DMS153 (cell line): ENCODE results near the gene RPUSD1.

Source experiments
- DNase-seq: peaks from one replicate; lab custom pipeline; 2025; lab: John Stamatoyannopoulos, UW

The RPUSD1 gene

GRCh38 chr16:818592-818991 lies 30.4 kb upstream of the RPUSD1 start:
- DNase-seq: no peak

- DNase-seq: no peak
These were observed 30.0 kb upstream of the RPUSD1 start for GRCh38 chr16:818132-818531.

GRCh38 chr16:817001-817906 lies 29.1 kb upstream of the RPUSD1 start:
- no peak for DNase-seq

DNA sequence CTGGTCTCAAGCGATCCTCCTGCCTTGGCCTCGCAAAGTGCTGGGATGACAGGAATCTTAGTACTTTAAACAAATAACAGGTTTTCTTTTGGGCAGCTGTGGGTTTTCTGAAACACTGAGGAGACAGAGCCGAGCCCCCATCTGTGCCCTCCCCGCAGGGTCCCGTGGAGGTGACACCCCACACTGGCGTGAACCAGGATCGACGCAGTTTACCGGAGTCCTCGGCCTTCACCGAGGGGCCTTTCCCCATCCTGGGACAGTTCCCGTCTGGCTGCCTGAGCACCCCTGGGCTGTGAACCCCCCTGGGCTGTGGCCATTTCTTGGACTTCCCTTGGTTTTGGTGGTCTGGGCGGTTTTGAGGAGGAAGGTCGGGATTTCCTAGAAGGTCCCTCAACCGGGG lies 27.7 kb upstream of the RPUSD1 start:
- no peak for DNase-seq

DNA sequence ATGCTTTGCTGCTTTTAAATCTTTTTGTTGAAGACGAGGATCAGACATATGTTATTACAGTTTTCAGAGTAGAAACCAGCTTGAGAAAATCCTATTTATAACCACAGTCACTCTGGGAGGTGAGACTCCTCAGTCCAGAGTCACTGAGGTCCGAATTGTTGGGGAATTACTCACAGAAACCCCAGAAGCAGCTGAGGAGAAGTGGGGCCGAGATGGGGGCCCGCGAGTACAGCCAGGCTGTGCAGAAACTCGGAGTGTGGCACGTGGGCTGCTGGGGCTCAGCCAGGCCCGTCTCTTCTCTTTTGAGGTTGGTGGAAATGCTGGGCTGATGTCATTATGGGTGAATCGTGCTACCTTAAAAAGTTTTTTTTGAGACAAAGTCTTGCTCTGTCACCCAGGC lies 26.8 kb upstream of the RPUSD1 start:
- no peak for DNase-seq

- DNase-seq: no peak
These were observed 25.8 kb upstream of the RPUSD1 start for GRCh38 chr16:813916-814412.

GRCh38 chr16:813204-813915 lies 25.2 kb upstream of the RPUSD1 start:
- no peak for DNase-seq

- no peak for DNase-seq
These were observed 19.9 kb upstream of the RPUSD1 start for GRCh38 chr16:808085-808386.

- peak; percentile 53 for DNase-seq
These were observed 19.3 kb upstream of the RPUSD1 start for GRCh38 chr16:807347-808084.

DNA sequence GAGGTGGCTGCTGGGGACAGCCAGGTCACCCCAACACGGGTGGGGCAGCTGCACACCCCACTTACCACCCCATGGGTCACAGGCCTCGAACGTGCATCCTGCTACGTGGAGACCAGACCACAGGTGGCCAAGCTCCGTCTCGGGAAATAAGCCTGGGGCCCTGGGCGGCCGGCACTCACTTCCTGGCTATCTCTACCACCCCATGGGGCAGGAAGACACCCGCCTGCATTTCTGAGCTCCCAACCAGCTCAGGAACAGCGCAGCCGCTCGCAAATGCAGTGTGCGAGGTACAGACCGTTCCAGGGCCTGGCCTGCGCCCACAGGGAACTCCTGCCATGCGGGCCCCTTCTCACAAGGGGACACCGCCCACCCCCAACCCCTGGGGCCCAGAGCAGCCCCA lies 17.3 kb upstream of the RPUSD1 start:
- DNase-seq: no peak

DNA sequence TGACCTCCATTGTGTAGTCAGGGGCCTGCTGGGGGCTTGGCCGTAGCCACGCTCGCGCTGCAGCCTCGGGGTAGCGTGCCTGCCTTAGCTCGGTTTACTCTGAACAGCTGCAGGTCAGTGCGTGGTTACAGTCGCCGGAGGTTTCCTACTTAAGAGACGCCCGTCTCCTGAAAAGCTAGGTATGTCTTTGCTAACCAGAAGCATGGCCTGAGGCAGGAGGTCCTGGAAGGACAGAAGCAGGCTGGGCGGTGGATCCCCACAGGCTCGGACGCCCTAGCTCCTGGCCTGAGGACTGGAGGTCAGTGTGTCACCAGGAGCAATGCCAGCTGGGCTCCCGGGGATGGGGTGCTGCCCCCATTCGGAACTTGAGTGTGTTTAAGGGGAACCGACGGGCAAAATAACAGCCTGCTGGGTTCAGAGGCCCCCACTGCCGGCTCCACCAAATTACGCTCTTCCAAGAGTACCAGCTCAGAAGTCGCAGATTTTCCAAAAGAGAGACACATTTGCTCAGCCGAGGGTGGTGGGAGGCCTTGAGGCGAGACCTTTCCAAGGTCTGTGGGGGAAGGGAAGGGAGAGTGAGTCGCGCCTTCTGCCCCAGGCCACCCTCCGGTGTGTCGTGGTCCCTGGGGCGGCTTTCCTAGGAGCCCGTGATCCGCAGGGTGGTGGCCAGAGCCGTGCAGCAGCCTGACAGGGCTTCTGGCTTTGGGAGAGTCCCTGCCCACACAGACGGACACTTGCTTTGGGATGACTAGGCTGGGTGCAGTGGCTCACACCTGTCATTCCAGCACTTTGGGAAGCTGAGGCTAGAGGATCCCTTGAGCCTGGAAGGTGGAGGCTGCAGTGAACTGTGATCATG lies 16.2 kb upstream of the RPUSD1 start:
- DNase-seq: no peak

DNA sequence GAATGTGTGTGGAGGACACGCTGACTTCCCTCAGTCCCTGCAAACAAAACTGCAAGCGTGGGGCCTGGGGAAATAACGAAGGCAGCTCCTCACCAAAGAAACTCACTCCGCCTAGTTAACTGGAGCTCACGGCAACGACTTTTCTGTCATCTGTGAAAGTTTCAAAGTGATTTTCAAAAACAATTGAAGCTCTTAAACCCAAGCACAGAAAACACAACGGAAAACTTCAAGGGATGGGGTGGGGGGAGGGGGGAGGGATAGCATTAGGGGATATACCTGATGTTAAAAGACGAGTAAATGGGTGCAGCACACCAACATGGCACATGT lies 15.5 kb upstream of the RPUSD1 start:
- DNase-seq: no peak

DNA sequence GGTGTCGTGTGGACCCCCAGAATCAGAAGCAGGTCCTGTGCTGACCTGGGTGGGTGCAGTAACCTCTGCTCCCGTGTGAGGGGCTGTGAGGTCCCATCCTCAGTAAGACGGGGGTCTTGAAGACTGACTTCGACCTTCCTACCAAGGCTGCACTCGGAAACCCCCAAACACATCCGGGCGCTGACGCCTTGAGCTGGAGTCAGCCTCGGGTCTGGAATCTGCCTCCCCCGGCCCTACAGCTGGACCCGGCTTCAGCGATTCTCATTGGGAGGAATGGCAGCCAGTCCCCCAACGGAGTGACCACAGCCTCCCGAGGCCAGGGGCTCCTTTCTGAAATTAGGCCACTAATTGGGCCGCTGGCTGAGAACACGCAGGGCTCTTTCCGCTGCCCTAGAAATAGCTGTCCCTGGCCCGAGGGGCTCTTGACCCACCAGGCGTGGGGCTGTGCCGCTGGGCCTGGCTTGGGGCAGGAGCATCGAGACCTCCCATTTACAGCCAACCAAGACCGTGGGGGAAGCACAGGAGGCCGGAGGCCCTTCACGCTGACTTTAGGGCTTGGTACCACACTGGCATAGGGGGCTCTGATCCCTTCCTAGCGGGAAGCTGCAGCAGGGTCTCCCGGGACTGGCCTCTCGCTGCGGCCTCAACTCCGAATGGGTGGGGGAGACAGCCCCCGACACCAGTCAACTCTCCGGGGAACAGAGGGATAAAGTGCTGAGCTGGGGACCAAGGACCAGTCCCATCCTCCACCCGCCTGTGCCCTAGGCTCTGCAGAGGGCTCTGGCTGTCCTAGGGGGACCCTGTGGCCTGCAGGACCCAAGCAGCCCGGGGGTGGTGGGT lies 15.0 kb upstream of the RPUSD1 start:
- DNase-seq: no peak

- DNase-seq: no peak
These were observed 14.3 kb upstream of the RPUSD1 start for GRCh38 chr16:802461-802860.

DNA sequence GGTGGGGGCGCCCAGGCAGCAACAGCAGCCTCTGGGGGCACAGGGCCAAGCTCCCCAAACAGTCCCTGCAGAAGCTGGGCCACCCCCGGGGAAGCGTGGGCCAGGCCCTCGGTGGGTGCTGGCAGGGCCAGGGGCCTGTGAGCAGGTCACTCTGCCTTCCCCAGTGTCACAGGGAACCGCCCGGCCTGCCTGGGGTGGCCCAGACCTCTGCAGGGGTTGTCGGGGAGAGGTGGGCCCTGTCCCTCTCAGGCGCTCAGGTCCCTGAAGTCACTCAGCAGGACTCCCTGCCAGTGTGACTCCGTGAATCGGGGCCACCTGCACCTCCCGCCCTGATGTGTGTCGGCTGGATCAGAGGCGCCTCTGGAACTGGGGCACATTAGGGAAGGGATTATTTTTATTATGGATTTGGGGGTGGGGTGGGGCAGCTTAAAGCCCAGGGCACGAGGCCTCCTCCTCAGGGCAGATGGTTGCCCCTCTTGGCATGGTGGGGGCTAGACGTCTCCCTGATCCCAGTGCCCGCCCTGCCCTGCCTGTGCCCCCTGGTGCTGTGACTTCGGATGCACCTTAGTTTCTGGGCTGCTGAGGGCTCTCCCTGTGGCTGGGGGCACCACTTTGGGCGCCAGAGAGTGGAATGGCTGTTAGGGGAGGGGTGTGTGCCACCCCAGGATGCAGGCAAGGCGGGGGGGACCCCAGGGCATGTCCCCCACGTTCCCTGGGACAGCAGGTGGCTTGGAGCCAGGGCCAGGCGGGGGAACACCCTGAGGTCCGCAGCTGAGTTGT lies 13.6 kb upstream of the RPUSD1 start:
- DNase-seq: no peak

DNA sequence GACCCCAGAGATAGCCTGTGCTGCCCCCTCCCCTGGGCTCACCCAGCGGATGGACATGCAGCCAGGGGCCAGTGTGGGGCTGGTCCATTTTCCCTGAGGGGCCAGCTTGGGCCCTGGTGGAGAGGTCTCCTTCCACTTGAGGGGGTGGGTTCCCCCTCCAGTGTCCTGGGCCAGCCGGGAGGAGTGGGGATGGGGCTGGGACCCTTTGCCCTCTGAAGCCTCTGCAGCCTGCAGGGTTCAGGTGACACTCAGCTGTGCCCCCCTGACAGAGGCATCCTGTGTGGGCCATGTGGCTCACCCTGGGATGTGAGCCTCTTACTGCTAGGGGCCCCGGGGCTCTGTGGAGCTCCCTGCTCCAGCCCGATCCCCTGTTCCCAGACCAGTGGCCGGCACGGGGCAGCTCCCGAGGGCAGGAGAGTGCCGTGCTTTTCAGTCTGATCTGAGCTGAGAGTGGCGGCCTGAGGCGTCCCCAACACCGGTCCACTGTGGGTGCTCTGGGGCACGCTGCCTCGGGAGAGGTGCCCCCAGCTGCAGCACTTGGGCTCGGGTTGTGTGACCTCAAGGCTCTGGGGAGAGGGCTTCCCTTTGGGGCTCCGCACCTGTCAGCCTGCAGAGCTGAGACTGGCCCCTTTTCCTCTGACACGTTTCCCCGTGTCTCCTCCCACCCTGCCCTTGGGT lies 12.8 kb upstream of the RPUSD1 start:
- DNase-seq: no peak

DNA sequence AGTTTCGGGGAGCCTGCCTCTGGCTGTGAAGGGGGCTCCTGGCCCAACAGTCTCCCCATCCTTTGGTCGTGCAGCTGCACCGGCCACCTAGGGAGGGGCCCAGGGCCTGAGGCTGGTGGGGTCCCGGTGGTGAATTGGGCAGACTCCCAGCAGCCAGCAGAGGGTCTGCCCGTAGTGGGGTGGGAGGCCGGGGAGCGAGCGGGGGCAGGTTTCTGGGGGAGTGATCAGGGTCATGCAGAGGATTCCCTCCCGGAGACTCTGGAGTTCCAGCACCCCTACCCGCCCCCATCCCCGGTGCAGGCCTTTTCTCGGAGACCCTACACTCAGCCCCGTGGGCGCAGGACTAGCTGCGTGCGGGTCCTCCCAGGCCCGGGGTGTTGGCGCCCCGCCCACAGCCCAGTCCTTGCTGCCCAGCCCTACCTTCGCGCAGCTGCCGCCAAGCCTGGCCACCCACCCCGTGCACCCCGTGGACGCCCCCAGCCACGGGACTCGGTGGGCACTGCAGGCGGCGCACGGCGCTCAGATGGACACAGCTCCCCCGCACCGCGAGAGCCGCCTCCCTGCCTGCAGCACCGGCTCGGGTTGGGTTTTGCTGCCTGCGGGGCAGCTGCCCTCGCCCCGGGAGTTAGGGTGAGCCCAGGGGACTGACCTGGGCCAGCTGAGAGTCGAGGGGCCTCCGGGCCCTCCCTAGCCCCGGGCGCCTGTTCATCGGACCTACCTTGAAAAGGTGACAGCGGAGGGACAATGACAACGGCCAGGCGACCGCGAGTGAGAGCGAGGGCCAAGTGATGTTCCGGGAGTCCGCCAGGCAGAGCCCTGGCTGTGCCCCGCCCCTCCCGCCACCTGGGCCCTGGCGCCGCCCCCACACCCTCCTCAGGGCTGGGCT lies 12.0 kb upstream of the RPUSD1 start, which contains the start of gene GNG13:
Gene GNG13 (minus strand): TSS at position 787 of the 886 bp plus-strand sequence. CDS start 1,657 bp downstream, outside the sequence.
- DNase-seq: no peak
